Amygdala (tissue), 56 donors: ENCODE measurements around the gene CPT1A.
A peak's percentile ranks its signal among the peaks of the same experiment; 100 is the strongest.

Source experiments
- DNase-seq, 56 donors: peaks; one replicate each; lab custom pipeline; 2025; lab: John Stamatoyannopoulos, UW

CPT1A gene

DNA sequence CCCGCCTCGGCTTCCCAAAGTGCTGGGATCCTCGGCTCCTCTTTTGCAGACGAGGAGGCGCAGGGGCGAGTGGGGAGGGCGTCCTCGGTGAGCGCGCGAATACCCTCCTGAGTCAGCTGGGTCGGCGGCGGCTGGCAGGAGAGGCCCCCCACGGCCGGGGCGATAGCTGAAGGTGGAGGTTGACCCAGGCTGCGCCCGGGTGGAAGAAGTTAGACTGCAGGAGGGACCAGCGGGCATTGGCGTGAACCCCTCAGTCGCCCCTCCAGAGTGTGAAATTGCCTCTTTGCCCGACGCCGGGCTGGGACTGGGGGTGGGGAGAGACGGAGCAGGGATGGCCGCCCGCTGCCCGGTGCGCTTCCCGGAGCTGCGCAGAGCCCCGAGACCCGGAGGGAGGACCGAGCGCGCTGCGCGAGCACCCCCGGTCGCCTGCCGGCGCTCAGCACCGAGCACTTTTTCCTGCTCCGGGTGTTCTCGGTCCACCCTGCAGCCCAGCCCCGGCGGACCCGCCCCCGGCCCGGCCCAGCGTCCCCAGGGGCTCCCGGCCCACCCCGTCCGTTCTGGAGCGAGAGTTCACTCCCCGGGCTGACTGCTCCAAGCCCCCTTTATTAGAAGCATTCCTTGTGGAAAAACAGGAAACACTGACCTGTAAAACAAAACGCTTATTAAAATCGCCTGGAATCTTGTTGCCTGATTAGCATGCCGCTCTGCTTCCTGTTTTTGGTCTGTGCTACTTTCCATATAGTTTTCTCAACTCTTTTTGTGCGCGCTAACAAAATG is 13.7 kb upstream of the CPT1A start:
- DNase-seq, result peak in 8 of 56 donors; percentile 6 to 52 (median 12)

DNA sequence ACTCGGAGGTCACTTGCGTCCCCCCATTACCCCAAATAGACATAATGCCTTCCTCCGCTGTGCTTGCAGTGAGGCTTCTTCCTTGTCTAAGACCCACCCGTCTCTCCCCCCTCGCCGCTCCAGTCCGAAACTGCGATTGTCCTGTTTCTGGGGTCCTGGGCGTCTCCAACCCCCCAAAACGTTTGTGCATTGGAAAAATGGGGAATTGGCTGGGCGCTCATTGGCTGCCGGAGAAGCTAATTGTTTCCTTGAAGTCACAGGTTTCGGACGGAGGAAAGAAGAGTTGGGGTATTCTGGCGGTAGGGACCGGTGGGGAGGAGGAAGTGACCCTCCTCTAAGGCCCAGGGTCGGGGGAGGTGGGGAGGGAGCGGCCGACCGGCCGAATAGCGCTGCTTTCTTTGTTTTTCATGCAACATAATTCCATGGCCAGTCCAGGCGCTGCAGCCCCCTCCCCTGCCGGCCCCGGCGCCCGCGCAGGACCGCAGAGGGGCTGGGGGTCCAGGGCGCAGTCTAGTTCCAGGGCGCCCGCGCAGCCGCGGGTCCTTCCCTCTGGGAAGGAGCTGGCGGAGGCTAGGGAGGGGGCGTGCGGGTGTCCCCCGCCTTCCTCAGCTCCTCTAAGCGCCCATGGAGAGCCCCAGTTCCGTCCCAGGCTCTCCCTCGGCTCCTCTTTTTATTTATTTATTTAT is 12.7 kb upstream of the CPT1A start:
- DNase-seq, result no peak

DNA sequence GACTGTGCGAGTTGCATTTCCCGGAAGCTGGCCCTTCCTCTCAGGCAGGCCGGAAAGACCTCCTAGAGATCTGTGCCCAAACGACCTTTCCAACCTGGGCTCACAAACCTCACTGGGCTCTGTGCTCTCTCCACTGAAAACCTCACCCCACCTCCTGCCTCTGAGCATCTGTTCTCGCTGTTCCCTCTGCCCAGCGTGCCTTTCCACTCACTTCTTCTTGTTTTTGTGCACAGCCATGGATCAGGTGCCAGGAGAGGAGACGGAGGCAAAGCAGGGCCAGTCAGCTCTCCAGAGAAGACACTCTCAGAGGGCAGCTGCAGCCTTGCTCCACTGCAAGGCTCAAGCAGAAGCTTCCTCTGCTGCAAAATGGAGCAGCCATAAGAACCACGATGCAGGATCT is 10.9 kb upstream of the CPT1A start:
- DNase-seq, result no peak

DNA sequence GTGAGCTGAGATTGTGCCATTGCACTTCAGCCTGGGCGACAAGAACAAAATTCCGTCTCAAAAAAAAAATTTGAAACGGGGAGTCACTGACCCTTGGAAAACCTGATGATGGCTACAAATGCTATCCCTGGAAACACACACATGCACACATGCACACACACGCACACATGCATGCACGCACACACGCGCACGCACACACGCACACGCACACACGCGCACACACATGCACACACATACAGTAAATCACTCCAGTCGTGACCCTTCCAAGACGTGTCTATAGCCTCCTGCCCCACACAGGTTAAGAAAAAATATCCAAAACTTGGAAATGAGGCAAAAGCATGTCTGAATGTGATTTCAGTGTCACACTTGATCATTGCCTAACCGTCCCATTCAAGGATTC is 6.7 kb upstream of the CPT1A start:
- DNase-seq, result no peak

DNA sequence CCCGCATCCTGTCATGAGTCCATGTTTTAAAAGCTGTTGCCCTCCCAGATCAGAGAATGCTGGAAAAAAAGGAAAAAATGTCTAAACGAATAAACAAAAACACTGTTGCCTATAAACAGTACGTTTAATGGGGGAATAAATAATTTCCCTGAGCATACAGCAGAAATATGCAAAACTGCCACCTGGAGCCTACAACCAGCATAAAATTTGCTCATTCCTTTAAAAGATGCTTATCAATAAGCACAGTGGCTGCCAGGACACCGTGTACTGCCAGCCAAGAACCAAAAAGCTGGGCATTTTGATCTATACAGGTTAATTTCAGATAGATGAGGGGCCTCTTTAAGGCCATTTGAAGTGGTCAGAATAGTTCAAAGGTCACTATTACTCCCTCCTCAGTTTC is 5.7 kb upstream of the CPT1A start:
- no peak for DNase-seq

DNA sequence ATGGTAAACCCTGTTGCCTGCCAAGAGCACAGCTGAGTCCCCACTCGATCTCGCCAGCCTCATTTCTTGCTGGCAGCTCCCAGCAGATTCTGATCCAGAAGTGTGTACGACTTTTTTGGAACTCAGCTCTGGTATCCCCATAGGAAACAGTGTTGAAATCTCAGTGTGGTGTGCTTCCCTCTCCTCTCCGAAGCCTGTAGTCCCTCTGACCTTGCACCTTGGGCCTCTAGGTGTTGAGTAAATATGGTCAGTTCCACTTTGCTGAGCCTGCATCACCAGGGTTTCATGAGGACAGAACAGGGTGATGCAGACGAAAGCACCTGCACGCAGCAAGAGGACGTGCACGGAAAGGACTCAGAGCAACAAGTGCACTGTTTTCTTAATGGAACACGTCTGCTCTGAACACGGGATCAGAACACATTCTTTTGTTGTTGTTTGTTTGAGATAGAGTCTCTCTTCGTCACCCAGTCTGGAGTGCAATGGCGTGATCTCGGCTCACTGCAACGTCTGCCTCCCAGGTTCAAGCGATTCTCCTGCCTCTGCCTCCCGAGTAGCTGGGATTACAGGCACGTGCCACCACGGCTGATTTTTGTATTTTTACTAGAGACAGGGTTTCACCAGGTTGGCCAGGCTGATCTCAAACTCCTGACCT is 3.8 kb upstream of the CPT1A start:
- DNase-seq, result no peak

DNA sequence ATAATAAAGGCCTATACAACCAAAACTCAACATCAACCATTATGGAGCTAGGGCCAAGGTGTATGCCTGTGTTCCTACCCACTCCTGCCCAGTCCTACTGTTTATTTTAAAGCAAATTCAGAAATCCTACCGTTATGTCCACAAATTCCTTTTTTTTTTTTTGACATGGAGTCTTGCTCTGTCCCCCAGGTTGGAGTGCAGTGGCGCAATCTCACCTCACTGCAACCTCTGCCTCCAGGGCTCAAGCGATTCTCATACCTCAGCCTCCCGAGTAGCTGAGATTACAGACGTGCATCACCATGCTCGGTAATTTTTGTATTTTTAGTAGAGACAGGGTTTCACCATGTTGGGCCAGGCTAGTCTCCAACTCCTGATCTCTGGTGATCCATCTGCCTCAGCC is 3.1 kb upstream of the CPT1A start:
- DNase-seq, result no peak

DNA sequence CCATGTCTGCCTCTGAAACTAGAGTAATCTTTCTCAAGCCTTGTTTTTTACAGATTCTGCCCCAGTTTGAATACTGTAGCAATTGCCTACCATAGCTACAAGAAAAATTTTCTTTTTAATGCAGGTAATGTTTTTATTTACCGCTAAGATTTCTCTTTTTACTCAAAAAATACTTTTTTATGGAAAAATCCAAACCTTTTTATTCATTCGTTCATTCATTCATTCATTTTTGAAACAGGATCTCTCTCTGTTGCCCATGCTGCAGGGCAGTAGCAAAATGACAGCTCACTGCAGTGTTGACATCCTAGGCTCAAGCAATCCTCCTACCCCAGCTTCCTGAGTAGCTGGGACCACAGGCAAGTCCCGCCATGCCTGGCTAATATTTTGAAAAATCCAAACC is 2.7 kb upstream of the CPT1A start:
- no peak for DNase-seq

DNA sequence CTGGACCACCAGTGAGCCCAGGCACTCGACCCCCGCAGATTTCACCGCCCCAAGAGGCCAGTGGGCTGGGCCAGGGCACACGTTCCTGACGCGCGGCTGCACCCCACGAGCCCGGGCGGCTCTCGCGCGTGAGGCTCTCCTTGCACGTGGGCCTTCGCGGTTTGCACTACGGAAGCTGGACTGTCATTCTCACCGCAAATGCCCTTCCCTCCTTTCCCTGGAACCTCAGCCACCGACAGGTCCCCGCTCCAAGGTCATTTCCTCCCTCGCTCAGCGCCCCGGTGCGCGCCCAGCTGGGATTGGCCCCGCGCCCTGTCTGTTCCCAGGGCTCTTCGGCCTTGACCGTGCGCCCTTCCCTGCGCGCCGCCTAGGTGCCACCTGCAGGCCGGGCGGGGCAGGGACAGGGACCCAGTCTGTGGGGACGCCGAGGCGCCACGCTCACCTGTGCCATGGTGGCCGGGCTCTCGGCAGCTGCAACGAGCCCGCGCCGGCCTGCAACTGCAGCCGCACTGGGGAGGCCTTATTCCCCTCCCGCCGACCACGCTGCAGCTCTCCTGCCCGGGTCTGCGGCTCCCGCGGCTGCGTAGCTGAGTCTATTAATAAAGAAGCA is 2.1 kb upstream of the CPT1A start:
- peak in 6 of 56 donors; percentile 8 to 33 (median 24) for DNase-seq

DNA sequence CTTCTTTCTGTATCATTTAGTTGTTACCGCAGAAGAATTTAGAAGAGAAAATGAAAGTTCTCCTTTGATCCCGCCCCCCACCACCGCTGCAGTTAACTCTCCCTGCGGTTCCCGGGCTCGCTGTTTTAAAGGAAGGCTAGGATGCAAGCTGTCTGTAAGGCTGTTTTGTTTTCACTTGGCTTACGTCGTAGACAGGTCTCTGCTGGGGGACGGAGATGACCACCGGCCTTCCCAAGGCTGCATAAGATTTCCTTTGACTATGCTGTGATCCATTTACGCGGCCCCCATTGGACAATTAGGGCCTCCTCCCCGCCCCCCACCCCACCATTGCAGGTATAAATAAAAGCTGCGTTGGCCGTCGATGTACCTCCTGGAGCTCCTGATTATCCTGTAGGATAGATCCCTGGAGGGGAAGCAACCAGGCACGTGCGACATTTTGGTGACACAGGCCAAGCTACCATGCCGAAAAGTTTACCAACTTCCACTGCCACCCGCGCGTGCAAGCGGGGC is 1.4 kb upstream of the CPT1A start:
- DNase-seq, result no peak

DNA sequence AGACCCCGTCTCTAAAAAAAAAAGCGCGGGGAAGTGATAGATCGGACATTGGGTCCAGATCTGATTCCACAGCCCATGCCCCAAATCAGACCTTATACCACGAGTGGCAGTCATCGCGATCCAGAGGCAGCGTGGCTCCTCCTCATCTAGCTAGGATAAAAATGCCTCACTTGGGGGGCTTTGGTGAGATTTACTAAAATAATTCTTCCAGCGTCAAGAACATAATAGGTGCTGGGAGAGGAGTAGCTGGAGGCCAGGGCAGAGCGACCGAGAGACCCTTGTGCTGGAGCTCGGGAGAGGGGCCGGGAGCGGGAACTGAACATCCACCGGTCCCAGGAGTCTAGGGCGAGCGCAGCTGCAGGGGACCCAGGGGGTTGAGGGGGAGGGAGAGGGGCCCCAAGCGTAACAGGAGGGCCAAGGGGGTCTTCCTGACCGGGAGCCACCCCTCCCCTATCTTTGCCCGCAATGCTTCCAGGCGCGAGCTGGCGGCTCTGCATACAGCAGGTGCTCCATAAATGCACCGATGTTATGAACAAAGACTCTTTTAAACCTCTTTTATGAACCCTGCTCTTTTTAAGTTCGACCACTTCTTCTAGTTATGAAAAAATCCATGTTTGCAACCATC is 823 bp upstream of the CPT1A start:
- DNase-seq, result no peak

DNA sequence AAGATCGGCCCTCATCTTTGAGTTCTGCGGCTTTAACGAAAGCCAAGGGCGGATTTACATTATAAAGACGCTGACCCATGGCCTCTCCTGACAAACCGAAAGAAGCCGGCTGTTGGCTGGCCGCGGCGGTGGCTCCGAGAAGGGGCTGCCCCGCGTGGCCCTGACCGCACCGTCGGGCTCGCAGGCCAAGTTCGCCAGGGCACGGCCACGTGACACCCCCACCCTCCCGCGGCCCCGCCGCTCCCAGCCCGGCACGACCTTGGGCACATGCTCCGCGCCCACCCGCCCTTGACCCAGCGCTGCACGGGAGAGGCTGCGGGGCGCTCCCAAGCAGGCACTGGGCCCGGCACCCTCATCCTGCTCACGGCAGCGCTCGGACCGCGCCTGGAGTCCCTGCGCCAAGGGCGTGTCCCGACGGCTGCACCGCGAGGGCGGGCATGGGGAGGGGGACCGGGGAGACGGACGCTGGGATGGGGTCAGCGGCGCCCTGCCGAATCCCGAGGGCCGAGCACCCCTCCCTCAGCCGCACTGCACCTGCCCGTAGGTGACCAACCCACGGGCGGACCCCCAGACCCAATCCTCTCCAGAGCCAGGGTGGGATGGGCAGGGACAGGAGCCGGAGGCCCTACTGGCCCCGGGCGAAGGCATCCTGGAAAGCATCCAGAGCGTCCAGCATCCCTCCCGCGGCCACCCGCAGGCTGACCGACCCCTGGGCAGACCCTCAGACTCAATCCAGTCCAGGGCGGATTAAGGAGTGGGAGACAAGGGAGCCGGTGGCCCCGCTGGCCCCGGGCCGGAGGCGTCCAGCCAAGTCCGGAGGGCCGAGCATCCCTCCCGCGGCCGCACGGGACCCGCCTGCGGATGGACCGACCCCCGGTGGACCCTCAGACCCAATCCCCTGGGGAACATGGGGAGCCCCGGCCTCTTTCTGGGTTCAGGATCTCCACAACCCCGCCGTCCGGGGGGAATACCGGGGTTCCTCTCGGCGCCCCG is 759 bp downstream of the CPT1A start:
- DNase-seq, result peak in 20 of 56 donors; percentile 12 to 53 (median 29)

DNA sequence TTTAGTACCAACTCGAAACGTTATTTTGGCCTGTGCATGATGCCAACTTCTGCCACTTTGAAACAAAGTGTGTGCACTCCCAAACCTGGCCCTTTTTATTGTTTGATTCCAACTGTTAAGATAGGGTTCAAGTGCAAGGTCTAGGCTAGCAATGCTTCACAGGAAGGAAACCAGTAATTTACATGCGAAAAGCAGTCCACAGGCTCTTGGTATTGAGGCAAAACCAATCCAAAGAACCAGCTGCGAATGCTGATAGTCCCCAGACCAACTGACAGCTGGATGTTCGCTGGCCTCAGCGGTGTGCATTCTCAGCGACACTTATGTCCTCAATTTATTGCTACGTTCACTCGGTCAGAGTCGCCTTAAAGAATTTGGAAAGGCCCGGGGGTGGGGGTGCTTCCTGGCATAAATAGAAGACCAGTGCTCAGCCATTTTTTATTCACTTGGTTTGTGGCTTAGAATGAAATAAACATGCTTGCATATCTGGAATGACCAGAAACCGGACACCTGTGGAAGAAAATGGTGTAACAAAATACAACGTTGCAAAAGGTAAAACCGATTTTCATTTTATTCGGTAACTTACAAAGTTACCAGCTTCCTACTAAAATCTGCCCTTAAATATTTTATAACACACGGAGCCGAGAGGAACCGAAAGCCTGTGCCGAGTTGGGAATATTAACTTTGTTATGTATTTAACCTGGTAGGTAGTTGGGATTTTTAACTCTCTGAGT is 1.6 kb downstream of the CPT1A start:
- peak in 2 of 56 donors; percentile 16 to 42 for DNase-seq

DNA sequence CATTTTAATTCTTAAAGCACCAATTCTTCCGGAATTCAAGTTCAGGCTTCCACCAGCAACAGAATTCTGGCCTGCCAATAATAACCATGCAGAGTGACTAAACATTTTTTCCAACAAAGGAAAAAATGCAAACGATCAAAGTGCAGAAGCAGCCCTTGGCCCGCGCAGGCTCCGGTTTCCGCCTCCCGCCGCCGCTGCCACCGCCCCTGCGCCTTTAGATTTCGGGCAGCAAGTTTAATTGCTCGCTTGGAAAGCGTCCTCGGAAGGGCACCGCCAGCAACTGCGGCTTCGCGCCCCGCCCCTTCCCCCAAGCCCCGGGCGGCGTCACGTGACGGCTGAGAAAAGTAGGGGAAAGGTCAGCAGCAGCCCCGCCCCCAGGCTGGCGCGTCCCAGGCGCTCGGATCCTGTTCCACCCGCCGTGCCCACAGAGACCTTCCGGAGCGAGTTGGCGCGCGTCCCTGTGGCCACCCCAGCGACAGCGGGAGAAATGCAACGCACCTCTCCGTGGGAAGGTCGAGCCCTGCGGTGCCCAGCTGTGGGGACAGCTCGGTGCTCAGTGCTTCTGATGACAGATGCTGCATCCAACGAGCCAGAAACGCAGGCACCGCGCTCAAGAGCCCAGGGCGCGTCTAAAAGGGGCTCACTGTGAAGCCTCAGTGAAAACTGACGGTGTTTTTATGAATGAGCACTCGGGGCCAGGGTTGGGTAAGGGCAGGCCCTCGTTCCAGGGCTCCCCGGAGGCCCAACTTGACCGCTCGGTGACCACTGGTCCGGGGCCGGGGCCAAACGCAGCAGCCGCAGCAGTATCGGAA is 2.5 kb downstream of the CPT1A start:
- DNase-seq, result peak in 54 of 56 donors; percentile 22 to 89 (median 75)

DNA sequence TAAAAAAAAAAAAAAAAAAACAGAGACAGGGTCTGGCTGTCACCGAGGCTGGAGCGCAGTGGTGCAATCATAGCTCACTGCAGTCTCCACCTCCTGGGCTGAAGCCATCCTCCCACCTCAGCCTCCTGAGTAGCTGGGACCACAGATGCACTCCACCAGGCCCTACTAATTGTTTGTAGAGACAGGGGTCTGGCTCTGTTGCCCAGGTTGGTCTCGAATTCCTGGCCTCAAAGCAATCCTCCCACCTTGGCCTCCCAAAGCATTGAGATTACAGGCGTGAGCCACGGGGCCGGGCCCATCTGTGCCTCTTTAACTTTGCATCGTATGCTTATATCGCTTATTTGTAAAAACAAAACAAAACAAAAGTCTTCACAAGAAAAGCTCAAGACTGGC is 3.1 kb downstream of the CPT1A start:
- no peak for DNase-seq

DNA sequence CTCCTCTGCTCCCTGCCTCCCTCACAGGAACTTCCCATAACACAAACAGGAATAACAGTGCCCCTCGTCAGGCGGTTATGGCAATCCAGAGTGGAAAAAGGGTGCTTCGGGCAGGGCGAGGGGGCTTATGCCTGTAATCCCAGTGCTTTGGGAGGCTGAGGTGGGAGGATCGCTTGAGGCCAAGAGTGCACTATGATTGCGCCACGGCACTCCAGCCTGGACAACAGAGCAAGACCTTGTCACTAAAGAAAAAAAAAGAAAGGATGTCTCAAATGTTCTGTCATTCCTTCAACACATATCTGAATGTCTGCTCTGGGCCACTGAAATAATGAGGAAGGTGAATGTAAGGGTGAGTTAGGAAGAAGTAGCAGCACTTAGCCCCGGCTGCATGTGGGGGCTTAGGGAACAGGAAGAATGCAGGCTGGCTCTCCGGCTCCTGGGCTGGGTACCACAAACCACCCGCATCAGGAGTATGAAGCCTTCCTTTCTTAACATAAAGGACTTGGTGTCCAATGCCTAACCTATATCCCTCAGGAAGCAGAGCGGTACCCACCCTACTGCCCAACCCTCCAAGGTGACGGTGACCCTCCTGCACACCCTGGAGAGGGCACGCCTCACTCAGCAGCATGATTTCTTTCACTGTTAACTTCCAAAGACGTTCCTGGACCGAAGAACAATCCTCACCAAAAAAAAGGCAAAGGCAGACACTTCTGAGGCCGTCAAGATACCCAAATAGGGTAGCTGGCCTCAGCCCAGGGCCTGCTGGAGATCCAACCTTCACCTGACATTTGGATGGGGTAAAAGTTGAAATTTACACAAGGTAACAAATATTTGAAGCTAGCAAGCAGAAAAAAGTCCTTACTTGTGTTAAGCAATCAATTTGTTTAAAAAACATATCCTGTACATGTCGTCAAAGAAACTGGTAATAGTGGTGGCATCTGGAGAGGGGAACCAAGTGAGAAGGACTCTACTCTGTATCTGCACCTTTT is 3.8 kb downstream of the CPT1A start:
- DNase-seq, result no peak
